ENCODE measurements around the gene WDFY1.

GRCh38 chr2:223868005-223868404 lies 77.1 kb downstream of the WDFY1 start:
- TF ChIP-seq MAX (IDR thresholded peaks at IDR 0.05; ENCODE audit: insufficient read depth, insufficient read length) (no peak), GATA2 (IDR thresholded peaks at IDR 0.05; ENCODE audit: insufficient read depth, insufficient read length, low read depth, low read length) (no peak), CTCF (IDR thresholded peaks at IDR 0.05; ENCODE audit: extremely low read depth in 1 of 2, insufficient read depth in 1 of 2, low read depth in 1 of 2, low read length in 2 of 2) (no peak)

Measured in endothelial cell of umbilical vein (primary cell).